K562 (cell line): ENCODE data around the gene SPON1. TPM values are rescaled to one million over a fixed set of nuclear protein-coding genes. Genes with fewer than 3 reads are reported as not detected.

Source experiments
- ATAC-seq: fragments of 200-7000 bp; cut with Tn5 transposase; 3 replicates; pipeline ENCODE4 v1.9.1; 2020; ENCODE audit warnings: moderate library complexity
- BruUV-seq: library from RNA; stranded (reverse); fragments of 400-500 nt; replicated peaks from 2 replicates; lab custom pipeline; 2021; lab: Mats Ljungman, UMichigan
- CTCF ChIA-PET: fragments of 300-600 bp; formaldehyde crosslinking; extraction: SDS; loops from one replicate; lab custom pipeline; 2021; ENCODE audit warnings: low intra/inter-chr PET ratio; lab: Yijun Ruan, JAX
- POLR2A ChIA-PET: fragments of 300-600, 350-650 bp; sonication (Branson Sonifier 250); formaldehyde crosslinking; extraction: SDS; loops from one replicate; lab custom pipeline; 2021; ENCODE audit warnings: antibody characterized with exemption, inconsistent platforms; lab: Yijun Ruan, JAX
- DNase-seq, 4 experiments: peaks; one replicate each; pipeline versions ENCODE4 v3.0.0 to v3.0.0-alpha.2; 2011 to 2018; ENCODE audit warnings: low spot score in 3 of 4, mixed read lengths in 3 of 4; ENCODE audit errors: extremely low read depth in 1 of 4
- FAIRE-seq: peaks from 2 replicates; lab custom pipeline; 2011; peaks lifted over from hg19 to GRCh38; lab: Jason Lieb, UNC
- H2AFZ ChIP-seq: 2 replicates; pipeline ENCODE4 v1.6.0; 2011; ENCODE audit warnings: low read depth, low read length, control low read depth, inconsistent platforms
- H3K27ac ChIP-seq: fragments of 200-600 bp; 3 replicates; pipeline ENCODE4 v1.8.0; 2011; ENCODE audit warnings: low read depth, mild to moderate bottlenecking, control low read depth, inconsistent platforms, low read length, moderate library complexity, mixed read lengths; ENCODE audit errors: extremely low read depth
- H3K27me3 ChIP-seq, 2 experiments: fragments of 300-600 bp in 1 of 2; 2 replicates in 1 of 2; 3 replicates in 1 of 2; pipeline versions ENCODE4 v1.6.0 to v1.8.0; 2011; ENCODE audit warnings: inconsistent platforms in 2 of 2, low read length in 2 of 2, mild to moderate bottlenecking in 1 of 2, mixed read lengths in 1 of 2, moderate library complexity in 1 of 2; ENCODE audit not compliant: control insufficient read depth in 2 of 2, insufficient read depth in 2 of 2
- H3K36me3 ChIP-seq: fragments of 300-600 bp; 3 replicates; pipeline ENCODE4 v1.8.0; 2011; ENCODE audit warnings: mild to moderate bottlenecking, low read length, inconsistent platforms; ENCODE audit not compliant: control insufficient read depth, insufficient read depth
- H3K4me1 ChIP-seq, 2 experiments: fragments of 200-600 bp in 1 of 2; replicated peaks in 1 of 2; 2 replicates in 1 of 2; 3 replicates in 1 of 2; pipeline versions ENCODE4 v1.5.1 to v1.8.0; 2011; ENCODE audit warnings: inconsistent platforms in 2 of 2, low read length in 2 of 2, mild to moderate bottlenecking in 1 of 2, mixed read lengths in 1 of 2, moderate library complexity in 1 of 2; ENCODE audit not compliant: control insufficient read depth in 2 of 2, insufficient read depth in 2 of 2
- H3K4me2 ChIP-seq: 2 replicates; pipeline ENCODE4 v1.6.1; 2011; ENCODE audit warnings: low read length, control low read depth, inconsistent platforms, mixed read lengths; ENCODE audit not compliant: insufficient read depth
- H3K4me3 ChIP-seq: fragments of 200-600 bp; sonication (generic), shearing (Covaris generic); 2 replicates; pipeline ENCODE4 v1.5.1; 2016; ENCODE audit warnings: control low read depth, inconsistent platforms
- H3K79me2 ChIP-seq: fragments of 200-600 bp; 3 replicates; pipeline ENCODE4 v1.8.0; 2011; ENCODE audit warnings: low read length, inconsistent platforms; ENCODE audit not compliant: control insufficient read depth, insufficient read depth
- H3K9ac ChIP-seq, 2 experiments: 2 replicates each; pipeline versions ENCODE4 v1.6.0 to v1.6.1; 2011; ENCODE audit warnings: low read depth in 2 of 2, low read length in 2 of 2, control low read depth in 1 of 2, inconsistent platforms in 1 of 2, mild to moderate bottlenecking in 1 of 2, mixed read lengths in 1 of 2; ENCODE audit not compliant: insufficient read depth in 1 of 2
- H3K9me1 ChIP-seq: one replicate; pipeline ENCODE4 v1.6.0; 2011; ENCODE audit warnings: inconsistent platforms, mild to moderate bottlenecking, low read length, moderate library complexity; ENCODE audit not compliant: control insufficient read depth, insufficient read depth
- H3K9me3 ChIP-seq: replicated peaks from 2 replicates; pipeline ENCODE4 v1.5.1; 2011; ENCODE audit warnings: low read depth, low read length, inconsistent platforms; ENCODE audit not compliant: control insufficient read depth, insufficient read depth
- H4K20me1 ChIP-seq: replicated peaks from 2 replicates; pipeline ENCODE4 v1.6.1; 2011; ENCODE audit warnings: low read length, inconsistent platforms, mixed read lengths; ENCODE audit not compliant: control insufficient read depth, insufficient read depth
- BHLHE40 ChIP-seq: IDR thresholded peaks from 2 replicates; pipeline ENCODE4 v1.6.1; 2011; ENCODE audit warnings: low read length, improper control_type of control experiment
- BRD9 ChIP-seq: fragments of 450-650 bp; IDR thresholded peaks from 2 replicates; pipeline ENCODE4 v1.6.1; 2018; ENCODE audit warnings: low read depth; ENCODE audit not compliant: partially characterized antibody
- CBX2 ChIP-seq: fragments of 200-600 bp; sonication (generic); IDR thresholded peaks from one replicate; pipeline ENCODE4 v1.6.1; 2012; ENCODE audit warnings: mild to moderate bottlenecking, low read length, inconsistent platforms; ENCODE audit not compliant: insufficient read depth, poor library complexity, severe bottlenecking
- ELK3 ChIP-seq: fragments of 450-650 bp; formaldehyde crosslinking; IDR thresholded peaks from 2 replicates; pipeline ENCODE4 v1.4.0; 2020; ENCODE audit warnings: mild to moderate bottlenecking
- GTF2F1 ChIP-seq: IDR thresholded peaks from 2 replicates; pipeline ENCODE4 v1.6.1; 2011; ENCODE audit warnings: low read depth, low read length, improper control_type of control experiment
- HSF4 ChIP-seq: fragments of 250-450 bp; sonication (Bioruptor Pico); IDR thresholded peaks from 2 replicates; pipeline ENCODE4 v2.1.2; 2022; ENCODE audit warnings: mild to moderate bottlenecking, moderate library complexity, borderline replicate concordance
- MCM7 ChIP-seq, 2 experiments: fragments of 450-650 bp; IDR thresholded peaks; 2 replicates each; pipeline ENCODE4 v1.6.1; 2016 to 2018
- RCOR1 ChIP-seq, 2 experiments: IDR thresholded peaks; 2 replicates each; pipeline ENCODE4 v1.6.1; 2012; ENCODE audit warnings: low read depth in 2 of 2, low read length in 2 of 2, borderline replicate concordance in 1 of 2, improper control_type of control experiment in 1 of 2
- SRSF7 ChIP-seq: fragments of 200-400 bp; formaldehyde crosslinking; optimal IDR thresholded peaks from 2 replicates; pipeline ENCODE3; 2017; ENCODE audit warnings: mild to moderate bottlenecking, low read depth, low read length
- TAF1 ChIP-seq: IDR thresholded peaks from 2 replicates; pipeline ENCODE4 v1.6.1; 2011; ENCODE audit warnings: mild to moderate bottlenecking, low read length, moderate library complexity; ENCODE audit not compliant: insufficient read depth, control insufficient read depth, severe bottlenecking; ENCODE audit errors: extremely low read depth
- ZBTB49 ChIP-seq: sonication (generic); formaldehyde crosslinking; IDR thresholded peaks from 2 replicates; pipeline ENCODE4 v1.8.0; 2022; ENCODE audit warnings: missing genetic modification reagents, mild to moderate bottlenecking, borderline replicate concordance
- ZNF121 ChIP-seq: sonication (generic); formaldehyde crosslinking; conservative IDR thresholded peaks from 2 replicates; pipeline ENCODE4 v1.8.0; 2022; ENCODE audit warnings: missing genetic modification reagents
- ZNF146 ChIP-seq: IDR thresholded peaks from one replicate; pipeline ENCODE4 v1.6.1; 2018; ENCODE audit warnings: missing compliant biosample characterization; ENCODE audit not compliant: unreplicated experiment
- ZNF197 ChIP-seq: fragments of 200-800 bp; sonication (Bioruptor generic); IDR thresholded peaks from 2 replicates; pipeline ENCODE4 v1.6.1; 2016; ENCODE audit warnings: low read depth, missing genetic modification characterization, missing compliant biosample characterization
- ZNF584 ChIP-seq: fragments of 200-800 bp; sonication (Bioruptor generic); IDR thresholded peaks from 2 replicates; pipeline ENCODE4 v1.6.1; 2016; ENCODE audit warnings: low read depth, mild to moderate bottlenecking, missing genetic modification characterization, missing compliant biosample characterization
- ZNF586 ChIP-seq: fragments of 450-650 bp; formaldehyde crosslinking; conservative IDR thresholded peaks from 2 replicates; pipeline ENCODE4 v1.4.0; 2020; ENCODE audit warnings: mild to moderate bottlenecking, moderate library complexity
- in situ Hi-C: fragments of 300-500 bp; cut with MboI; formaldehyde crosslinking; loops from 4 replicates; pipeline ENCODE4 v1.15.0; 2018; ENCODE audit warnings: inconsistent platforms, mixed read lengths
- intact Hi-C: fragments of 100-400 bp; cut with micrococcal nuclease; formaldehyde crosslinking; loops from 2 replicates; pipeline ENCODE4 v1.14.2; 2022
- polyA plus RNA-seq, 8 experiments: library from polyadenylated mRNA; depleted of rRNA in 4 of 8; stranded (reverse) in 5 of 8; unstranded in 3 of 8; fragments of >200 nt; fragmentation: Nextera tagmentation in 2 of 8; fragmentation: Illumina TruSeq in 1 of 8; extraction: Ambion mirVana in 2 of 8; extraction: Trizol in 1 of 8; gene quantifications; 2 replicates each; pipeline versions ENCODE4 v1.2.1 to v1.2.3, GENCODE V29; 2011 to 2014; ENCODE audit warnings: inconsistent platforms in 1 of 8, missing spikeins in 1 of 8
- total RNA-seq, 7 experiments: library from RNA; depleted of rRNA in 6 of 7; stranded (reverse); fragments of >200 nt in 6 of 7; fragmentation: Illumina TruSeq in 2 of 7; extraction: Trizol in 2 of 7; gene quantifications; 2 replicates each; pipeline versions ENCODE4 v1.2.1 to v1.2.3, GENCODE V29; 2011 to 2021; ENCODE audit warnings: low replicate concordance in 1 of 7

The SPON1 gene
- total and polyA plus RNA-seq, 9 of the 15 experiments (the other 6 are each of a cell fraction or from before 2014, with no cell fraction given): 0.04 to 0.06 TPM; not detected in 7

GRCh38 chr11:13942378-13942777, 20.1 kb upstream of the SPON1 start (continued):
- TF ChIP-seq ZNF584 (CRISPR knock-in tag) (no peak), ELK3 (CRISPR knock-in tag) (no peak), ZNF586 (CRISPR knock-in tag) (no peak), ZBTB49 (CRISPR knock-in tag) (no peak)
- TF ChIP-seq, all 486 proteins: peak for 0

- no peaks in the 10 kb centered on the region for H3K9me3 ChIP-seq
- no peak overlapping the region for H2AFZ ChIP-seq
- H3K9ac ChIP-seq: no peak overlapping the region
- no TSS peak for BruUV-seq
- no peaks in the 10 kb centered on the region for H3K36me3 ChIP-seq
- no peaks in the 10 kb centered on the region; the same call in 1 of the 2 replicates for H4K20me1 ChIP-seq
- in situ Hi-C loops: no loop called here
- FAIRE-seq: no peak
- H3K27ac ChIP-seq: no peak overlapping the region
- H3K9me1 ChIP-seq: no peaks in the 10 kb centered on the region
- H3K27me3 ChIP-seq: no peaks in the 10 kb centered on the region; a peak in 1 of 5 replicates
- TF ChIP-seq ZNF146 (CRISPR knock-in tag): no peak
- no peak for TF ChIP-seq BHLHE40
- no peak for TF ChIP-seq RCOR1 (IDR thresholded peaks at IDR 0.05; ENCODE audit: borderline replicate concordance in 1 of 2, low read depth in 2 of 2, low read length in 2 of 2)
- TF ChIP-seq BRD9: no peak
- TF ChIP-seq SRSF7: no peak
- TF ChIP-seq ZNF121 (CRISPR knock-in tag): no peak
- TF ChIP-seq HSF4 (CRISPR knock-in tag): no peak
- TF ChIP-seq MCM7 (IDR thresholded peaks at IDR 0.05): no peak
- no peak for TF ChIP-seq TAF1
- TF ChIP-seq ZNF197: no peak
- no peak for TF ChIP-seq GTF2F1
- TF ChIP-seq CBX2: no peak
- TF ChIP-seq, all 486 proteins: peak for 0
- no peak for DNase-seq
- no peak for ATAC-seq
- Histone ChIP-seq H3K79me2 (no peaks in the 10 kb centered on the region), H3K4me2 (no peak overlapping the region), H3K4me1 (peaks cover 0 to 2% of the 10 kb centered on the region in 2 experiments; a peak in 1 of 5 replicates), H3K4me3 (no peak overlapping the region)
- CTCF ChIA-PET: no interaction called here
- POLR2A ChIA-PET: no interaction called here
- intact Hi-C loops: no loop called here
Observed at GRCh38 chr11:13942971-13943381, 19.5 kb upstream of the SPON1 start.
